GOT3 (cell line): ENCODE data around the gene PPM1B.
"Not testable (repeated sequence)": the region's sequence is repeated elsewhere in the genome, so short reads cannot be mapped to it uniquely, and the experiment has no call there.

Source experiments
- DNase-seq: peaks from one replicate; lab custom pipeline; 2025; ENCODE audit warnings: mixed read lengths; lab: John Stamatoyannopoulos, UW

The PPM1B gene

DNA sequence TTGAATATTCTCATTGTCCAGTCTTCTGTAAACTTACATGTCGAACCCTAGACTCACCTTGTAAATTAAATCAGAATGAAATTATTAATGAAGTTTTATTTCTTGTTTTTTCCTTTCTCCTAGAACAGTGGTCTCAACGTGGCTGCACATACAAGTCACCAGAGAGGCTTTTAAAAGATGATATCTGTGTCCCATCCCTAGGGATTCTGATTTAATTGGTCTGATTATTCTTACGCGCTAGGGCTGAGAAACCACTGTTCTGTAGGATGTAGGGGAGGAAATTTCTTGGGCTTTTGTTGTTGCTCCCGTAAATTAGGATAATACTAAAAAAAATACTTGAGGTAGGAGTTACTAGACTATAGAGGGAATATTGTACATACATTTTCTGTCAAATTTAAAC lies 32.1 kb downstream of the PPM1B start:
- no peak for DNase-seq

DNA sequence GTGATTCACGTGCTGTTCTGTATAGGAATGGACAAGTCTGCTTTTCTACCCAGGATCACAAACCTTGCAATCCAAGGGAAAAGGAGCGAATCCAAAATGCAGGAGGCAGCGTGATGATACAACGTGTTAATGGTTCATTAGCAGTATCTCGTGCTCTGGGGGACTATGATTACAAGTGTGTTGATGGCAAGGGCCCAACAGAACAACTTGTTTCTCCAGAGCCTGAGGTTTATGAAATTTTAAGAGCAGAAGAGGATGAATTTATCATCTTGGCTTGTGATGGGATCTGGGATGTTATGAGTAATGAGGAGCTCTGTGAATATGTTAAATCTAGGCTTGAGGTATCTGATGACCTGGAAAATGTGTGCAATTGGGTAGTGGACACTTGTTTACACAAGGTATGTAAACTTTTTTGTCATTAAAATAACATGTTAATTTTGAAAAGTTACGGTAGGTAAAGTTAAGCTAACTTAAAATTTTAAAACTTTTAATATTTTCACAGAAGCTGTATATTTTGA lies 33.0 kb downstream of the PPM1B start:
- no peak for DNase-seq

- DNase-seq, result no peak
These were observed 34.9 kb downstream of the PPM1B start for GRCh38 chr2:44203542-44203941.

DNA sequence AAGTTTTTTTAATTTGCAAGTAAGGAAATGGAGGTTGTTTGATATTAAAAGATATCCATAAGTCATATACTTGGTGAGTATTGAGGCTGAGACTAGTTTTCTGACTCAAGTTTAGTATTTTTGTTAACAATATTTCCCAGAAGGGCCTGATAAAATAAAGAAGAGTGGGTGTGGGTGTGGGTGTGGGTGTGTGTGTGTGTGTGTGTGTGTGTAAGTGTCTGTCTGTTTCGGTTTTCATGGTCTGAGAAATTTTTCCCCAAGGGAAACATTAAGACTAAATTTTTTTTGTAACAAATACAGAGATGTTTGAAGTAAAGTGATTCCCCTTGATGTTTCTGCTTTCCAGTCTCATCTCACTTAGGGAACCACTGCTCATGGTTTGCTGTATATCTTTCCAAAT lies 36.5 kb downstream of the PPM1B start:
- DNase-seq, result no peak

DNA sequence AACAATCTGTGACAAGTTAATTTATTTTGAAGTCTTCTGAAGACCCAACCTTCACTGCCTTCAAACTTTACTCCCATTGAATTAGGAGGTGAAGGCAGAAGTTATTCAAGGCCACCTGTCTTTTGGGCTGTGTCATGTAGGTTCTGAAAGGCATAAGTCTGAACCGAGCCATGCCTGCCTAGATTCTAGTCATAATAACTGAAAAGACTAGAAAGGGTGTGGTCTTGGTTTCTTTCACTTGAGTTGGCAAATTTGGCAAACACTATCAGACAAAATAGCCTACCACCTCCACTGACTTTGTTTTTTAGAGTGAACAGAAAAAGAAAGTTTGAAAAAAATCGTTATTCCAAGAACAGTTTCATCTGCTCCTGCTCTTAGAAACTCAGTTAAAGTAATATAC lies 38.4 kb downstream of the PPM1B start:
- no peak for DNase-seq

GRCh38 chr2:44207648-44208047 lies 39.0 kb downstream of the PPM1B start:
- not testable (repeated sequence) for DNase-seq

DNA sequence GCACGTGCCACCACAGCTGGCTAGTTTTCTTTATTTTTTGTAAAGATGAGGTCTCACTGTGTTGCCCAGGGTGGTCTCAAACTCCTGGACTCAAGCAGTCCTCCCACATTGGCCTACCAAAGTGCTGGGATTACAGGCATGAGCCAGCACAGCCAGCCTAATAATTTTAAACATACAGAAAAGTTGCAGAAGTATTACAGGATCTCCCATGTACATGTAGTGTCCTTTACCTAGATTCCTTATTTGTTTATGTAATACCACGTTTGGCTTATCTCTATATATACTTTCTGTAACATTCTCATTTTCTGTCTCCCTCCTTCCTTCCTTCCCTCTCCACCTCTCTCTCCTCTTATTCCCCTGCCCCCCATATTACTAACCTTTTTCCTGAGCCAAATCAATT lies 41.7 kb downstream of the PPM1B start:
- DNase-seq, result no peak

DNA sequence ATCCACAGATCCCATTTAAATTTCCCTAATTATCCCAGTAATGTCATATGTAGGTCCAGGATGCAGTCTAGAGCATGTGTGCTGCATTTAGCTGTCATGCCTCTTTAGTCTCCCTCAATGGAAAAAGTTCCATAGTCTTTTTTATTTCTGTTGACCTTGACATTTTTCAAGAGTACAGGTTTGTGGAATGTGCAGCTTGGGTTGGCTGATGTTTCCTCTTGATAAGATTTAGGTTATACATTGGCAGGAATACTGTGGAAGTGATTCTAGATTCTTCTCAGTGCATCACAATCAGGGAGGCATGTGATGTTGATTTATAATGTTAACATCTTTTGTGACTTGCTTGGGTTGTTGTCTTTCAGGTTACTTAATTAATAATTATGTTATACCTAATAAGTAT lies 42.5 kb downstream of the PPM1B start:
- no peak for DNase-seq

DNA sequence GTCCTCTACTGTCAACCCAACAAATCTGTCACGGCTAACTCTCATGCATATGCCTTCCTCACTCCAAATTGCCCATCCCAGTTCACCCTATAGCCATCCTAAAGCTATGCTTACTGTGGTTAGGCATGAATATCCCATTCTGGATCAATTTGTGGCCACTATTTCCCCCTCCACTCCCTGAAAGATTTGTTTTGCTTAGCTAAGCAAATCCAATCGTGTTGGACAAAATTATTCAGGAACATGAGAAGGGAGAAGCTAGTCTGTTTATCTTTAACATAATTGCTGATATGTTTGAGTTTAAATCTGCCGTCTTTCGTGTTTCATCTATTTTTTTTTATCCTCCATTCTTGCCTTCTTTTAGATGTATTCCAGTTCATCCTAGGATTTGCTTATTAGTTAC lies 43.6 kb downstream of the PPM1B start:
- no peak for DNase-seq

GRCh38 chr2:44215827-44216226 lies 47.2 kb downstream of the PPM1B start:
- DNase-seq, result no peak

DNA sequence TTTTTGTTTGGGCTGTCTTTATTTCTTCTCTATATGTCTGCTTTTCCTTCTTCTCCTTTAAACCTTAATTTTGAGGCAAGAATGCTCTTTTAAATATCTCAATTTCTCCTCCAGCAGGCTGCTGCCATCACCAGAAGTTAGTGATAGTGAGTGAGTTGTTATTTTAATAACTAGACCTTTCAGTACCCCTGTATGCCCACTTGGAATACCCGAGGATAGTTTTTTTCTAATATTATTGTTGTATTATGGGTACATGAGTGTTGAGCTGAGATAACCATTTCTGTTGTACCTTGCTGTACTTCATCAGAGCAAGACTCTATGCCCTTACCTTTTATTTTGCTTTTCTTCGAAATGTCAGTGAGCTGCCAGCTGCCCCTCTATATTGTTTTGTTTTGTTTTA lies 50.1 kb downstream of the PPM1B start:
- DNase-seq, result no peak

- no peak for DNase-seq
These were observed 58.1 kb downstream of the PPM1B start for GRCh38 chr2:44226753-44227152.

- DNase-seq, result no peak
These were observed 61.7 kb downstream of the PPM1B start for GRCh38 chr2:44230378-44230777.

DNA sequence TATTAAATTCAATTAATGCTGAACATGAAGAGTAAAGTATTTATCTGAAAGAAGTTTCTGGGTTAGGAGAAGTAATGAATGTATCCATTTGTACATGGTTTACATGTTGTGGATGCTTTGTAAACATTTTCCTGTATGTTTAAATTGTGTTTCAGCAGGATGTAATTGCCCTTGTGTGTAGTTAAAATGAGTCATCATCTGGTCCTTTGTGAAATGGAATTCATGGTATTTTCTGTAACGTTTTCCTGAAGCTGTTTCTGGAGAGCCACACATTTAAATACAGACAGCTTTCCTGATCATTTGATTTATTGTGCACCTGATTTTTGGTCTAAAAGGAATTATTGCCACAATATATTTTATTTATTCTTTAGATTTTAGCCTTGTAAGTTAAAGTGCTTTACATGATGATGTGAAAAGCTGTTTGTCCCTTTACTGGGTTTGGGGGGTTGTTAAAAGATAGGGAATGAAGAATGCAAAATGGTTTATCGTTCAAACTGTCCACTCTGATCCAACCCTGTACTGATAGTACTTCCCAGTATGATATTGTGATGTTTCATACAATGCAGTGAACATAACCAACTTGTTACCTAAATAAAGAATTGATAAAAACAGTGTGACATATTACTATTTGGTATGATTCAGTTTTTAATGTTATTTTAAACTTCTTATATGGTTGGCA lies 64.9 kb downstream of the PPM1B start:
- no peak for DNase-seq

DNA sequence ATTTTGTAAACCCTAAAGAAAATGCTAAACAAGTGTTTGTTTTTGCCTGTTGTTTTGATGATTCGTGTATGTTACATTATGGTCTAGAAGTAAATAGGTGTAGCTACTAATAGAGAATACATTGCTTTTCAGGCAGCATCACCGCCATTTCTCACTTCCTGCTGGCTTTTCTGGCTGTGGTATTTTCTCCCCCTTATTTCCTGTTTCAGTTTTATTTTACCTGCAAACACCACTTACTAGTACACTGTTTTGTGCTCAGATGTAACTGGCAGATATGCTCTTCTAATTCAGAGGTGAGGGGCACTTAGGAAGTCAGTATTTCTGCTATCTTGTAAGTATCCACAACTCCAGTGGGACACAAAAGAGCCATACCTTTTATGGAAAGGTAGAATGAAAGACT lies 68.5 kb downstream of the PPM1B start:
- no peak for DNase-seq

DNA sequence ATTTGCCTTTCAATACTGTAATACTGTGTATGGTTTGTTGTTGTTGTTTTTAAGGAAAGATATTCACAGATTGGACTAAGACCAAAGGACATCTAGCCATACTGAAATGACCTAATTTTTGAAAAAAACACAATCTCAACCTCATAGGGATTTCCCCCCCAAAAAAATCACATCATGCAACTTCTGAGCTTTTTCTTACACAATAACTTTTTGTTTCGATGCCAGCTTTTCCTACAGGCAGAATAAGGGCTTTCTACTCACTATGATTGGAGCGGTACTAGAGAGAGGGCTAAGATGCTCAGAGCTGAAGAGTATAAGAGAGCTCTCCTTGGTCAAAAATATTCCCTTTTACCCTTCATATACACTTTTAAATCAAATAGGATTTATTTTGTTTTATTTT lies 74.2 kb downstream of the PPM1B start:
- DNase-seq, result no peak

DNA sequence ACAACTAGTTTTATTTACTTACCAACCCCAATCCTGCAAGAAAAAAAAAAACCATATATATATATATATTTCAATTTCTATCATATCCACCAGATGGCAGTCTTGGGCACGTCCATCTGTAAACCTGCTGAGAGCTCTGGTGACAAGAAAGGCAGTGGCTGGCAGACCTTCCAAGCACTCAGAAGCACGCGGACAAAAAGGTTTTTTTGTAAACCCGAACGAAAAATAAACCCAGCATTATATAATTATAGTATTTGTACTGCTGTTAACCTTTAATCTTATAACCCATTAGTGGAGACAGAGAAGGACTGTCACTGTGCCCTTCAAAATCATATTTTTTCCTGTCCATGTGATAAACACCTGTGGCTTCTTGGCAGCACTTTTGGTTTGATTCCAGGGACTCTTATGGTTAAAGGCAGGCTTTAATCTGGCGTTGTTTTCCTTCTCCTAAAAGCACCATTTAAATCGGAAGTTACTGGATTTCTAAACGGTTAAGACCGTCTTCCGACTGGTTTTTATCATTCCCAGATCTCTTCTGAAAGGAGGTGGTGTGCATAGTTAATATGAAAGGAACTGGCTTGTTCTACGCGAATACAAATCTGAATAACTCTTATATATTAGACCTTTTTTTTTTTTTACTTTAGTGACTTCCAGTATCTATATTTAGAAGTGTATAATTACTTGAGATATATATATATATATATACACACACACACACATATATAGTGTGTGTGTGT lies 75.6 kb downstream of the PPM1B start:
- DNase-seq, result no peak

DNA sequence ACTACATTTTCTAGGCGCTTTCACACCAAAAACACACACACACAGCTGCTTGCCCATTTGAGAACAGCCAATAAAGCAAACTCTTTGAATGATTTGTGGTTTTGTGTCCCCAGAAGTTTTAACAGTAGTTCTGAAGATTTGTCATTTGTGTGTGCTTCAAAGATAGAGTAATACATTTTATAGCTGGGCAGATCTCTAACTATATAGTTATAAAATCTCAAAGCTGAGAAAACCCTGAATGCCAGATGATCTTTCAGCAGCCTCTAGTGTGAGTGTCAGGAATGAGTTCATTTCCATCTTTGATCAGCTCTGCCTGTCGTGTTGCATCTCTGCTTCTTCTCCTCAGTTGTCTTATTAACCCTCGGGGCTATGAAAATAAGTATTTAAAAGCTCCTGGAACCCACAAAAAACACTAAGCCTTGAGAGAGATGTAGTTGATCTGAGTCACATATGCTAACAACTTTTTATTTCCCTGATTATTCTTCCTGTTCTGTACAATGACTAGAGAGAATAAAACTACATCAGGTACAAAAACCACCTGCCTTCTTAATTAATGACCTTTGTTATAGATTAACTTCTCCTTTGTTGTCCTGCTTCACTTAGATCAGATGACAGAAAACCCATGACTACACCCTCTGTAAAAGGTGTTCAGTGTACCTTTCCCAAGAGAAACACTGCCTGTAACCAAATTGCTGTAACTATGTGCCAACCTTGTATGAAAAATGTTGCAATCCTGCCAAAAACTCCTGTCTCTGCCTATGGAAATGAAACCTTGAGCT lies 76.6 kb downstream of the PPM1B start:
- DNase-seq, result no peak

DNA sequence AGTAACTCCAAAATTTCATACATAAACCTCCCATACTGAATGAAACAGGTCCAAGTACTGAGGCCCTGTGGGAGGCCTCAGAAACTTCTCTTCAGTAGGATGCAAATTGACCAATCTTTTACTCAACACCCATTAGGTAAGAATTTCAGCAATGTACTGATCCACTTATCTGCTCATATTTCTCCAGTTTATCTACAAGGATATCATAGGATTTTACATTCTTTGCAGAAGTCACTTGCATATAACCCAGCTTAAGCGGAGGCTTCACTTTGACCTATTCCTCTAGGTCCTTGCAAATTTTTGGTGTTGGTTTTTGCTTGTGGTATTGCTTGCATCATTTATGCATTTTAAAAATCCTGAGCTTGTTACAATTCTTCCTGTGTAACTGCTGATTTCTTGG lies 77.8 kb downstream of the PPM1B start:
- no peak for DNase-seq

DNA sequence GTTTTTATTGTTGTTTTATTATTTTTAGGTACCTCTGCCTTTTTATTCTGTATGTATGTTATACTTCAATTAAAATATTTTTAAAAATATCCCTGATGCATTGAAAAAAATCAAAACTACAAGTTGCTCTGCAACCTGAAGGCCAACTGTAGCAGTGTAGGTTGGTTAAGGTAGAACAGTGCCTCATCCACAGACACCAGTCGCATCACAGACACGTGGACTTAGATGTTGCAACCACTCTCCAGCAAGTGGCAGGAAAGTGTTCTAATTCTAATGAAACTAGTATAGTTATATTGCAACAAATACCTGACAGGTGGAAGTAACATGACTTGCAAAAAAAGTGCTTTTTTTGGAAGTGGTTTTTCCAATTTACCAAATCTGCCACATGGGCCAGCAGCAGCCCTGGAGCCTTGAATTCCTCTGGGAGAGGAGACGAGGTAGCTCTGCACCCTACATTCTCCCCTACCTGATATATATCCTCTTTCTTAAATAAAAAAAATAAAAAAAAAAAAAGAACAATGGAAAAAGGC lies 78.2 kb downstream of the PPM1B start:
- no peak for DNase-seq

GRCh38 chr2:44247924-44248323 lies 79.2 kb downstream of the PPM1B start:
- no peak for DNase-seq

- DNase-seq, result not testable (repeated sequence)
These were observed 80.6 kb downstream of the PPM1B start for GRCh38 chr2:44249269-44249668.

DNA sequence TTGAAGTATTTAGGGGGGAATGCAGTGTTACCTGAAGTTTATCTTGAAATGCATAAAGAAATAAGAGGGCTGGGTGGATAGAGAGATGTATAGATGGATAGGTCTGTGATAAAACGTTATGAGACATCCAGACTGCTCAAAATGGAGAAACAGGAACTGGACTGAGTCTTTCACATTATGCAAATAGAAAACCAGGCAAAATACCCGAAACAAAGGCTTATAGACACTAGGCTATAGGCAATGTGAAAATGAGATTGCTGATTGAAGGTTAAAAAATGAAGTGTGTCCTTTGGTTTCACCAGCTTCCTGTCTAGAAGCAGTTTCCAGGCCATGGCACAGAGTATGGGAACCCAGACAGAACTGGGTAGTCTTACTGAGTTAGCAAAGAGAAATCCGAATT lies 81.7 kb downstream of the PPM1B start:
- no peak for DNase-seq
